Ishikawa (cell line): ENCODE results near the gene CCDC32.

ENCODE experiments used
- CEBPB ChIP-seq: IDR thresholded peaks from 2 replicates; pipeline ENCODE4 v1.6.1; 2012
- CREB1 ChIP-seq: IDR thresholded peaks from 2 replicates; pipeline ENCODE4 v1.6.1; 2012; ENCODE audit warnings: low read depth
- EGR1 ChIP-seq: IDR thresholded peaks from 2 replicates; pipeline ENCODE4 v1.6.1; 2012
- EP300 ChIP-seq: IDR thresholded peaks from 2 replicates; pipeline ENCODE4 v1.6.1; 2012; ENCODE audit warnings: borderline replicate concordance
- FOXM1 ChIP-seq: IDR thresholded peaks from 2 replicates; pipeline ENCODE4 v1.6.1; 2012; ENCODE audit warnings: low read depth, borderline replicate concordance
- MAX ChIP-seq: IDR thresholded peaks from 2 replicates; pipeline ENCODE4 v1.6.1; 2012
- NFIC ChIP-seq: IDR thresholded peaks from 2 replicates; pipeline ENCODE4 v1.6.1; 2012
- RAD21 ChIP-seq: IDR thresholded peaks from 2 replicates; pipeline ENCODE4 v1.6.1; 2012; ENCODE audit warnings: low read depth
- REST ChIP-seq: IDR thresholded peaks from 2 replicates; pipeline ENCODE4 v1.6.1; 2012; ENCODE audit warnings: low read depth, mild to moderate bottlenecking
- TAF1 ChIP-seq: IDR thresholded peaks from 2 replicates; pipeline ENCODE4 v1.6.1; 2012; ENCODE audit warnings: low read depth, mild to moderate bottlenecking
- TCF12 ChIP-seq: IDR thresholded peaks from 2 replicates; pipeline ENCODE4 v1.6.1; 2012; ENCODE audit warnings: low read depth
- TEAD4 ChIP-seq: IDR thresholded peaks from 2 replicates; pipeline ENCODE4 v1.6.1; 2012
- USF1 ChIP-seq: IDR thresholded peaks from 2 replicates; pipeline ENCODE4 v1.6.1; 2012
- YY1 ChIP-seq: IDR thresholded peaks from 2 replicates; pipeline ENCODE4 v1.6.1; 2012; ENCODE audit warnings: low read depth
- ZBTB7A ChIP-seq: IDR thresholded peaks from 2 replicates; pipeline ENCODE4 v1.6.1; 2012; ENCODE audit warnings: low read depth

Gene CCDC32

GRCh38 chr15:40534371-40534770 is 30.5 kb downstream of the CCDC32 start:
- TF ChIP-seq RAD21 (no peak), TAF1 (no peak), YY1 (no peak), NFIC (no peak), ZBTB7A (no peak), REST (no peak), EP300 (no peak)

GRCh38 chr15:40533763-40534364 is 31.0 kb downstream of the CCDC32 start:
- no peak for TF ChIP-seq REST
- no peak for TF ChIP-seq TCF12
- TF ChIP-seq CREB1, result no peak
- TF ChIP-seq EP300, result no peak
- no peak for TF ChIP-seq MAX
- no peak for TF ChIP-seq YY1
- no peak for TF ChIP-seq ZBTB7A
- TF ChIP-seq TAF1, result no peak
- no peak for TF ChIP-seq RAD21
- no peak for TF ChIP-seq USF1
- no peak for TF ChIP-seq EGR1

GRCh38 chr15:40528801-40529200 is 36.0 kb downstream of the CCDC32 start:
- no peak for TF ChIP-seq CREB1
- no peak for TF ChIP-seq RAD21
- TF ChIP-seq MAX, result no peak
- TF ChIP-seq USF1, result no peak
- no peak for TF ChIP-seq ZBTB7A
- no peak for TF ChIP-seq TEAD4
- TF ChIP-seq YY1, result no peak
- TF ChIP-seq NFIC, result no peak
- TF ChIP-seq TAF1, result no peak
- no peak for TF ChIP-seq TCF12
- TF ChIP-seq FOXM1, result no peak
- no peak for TF ChIP-seq CEBPB
- no peak for TF ChIP-seq REST
- TF ChIP-seq EGR1, result no peak
- TF ChIP-seq EP300, result no peak

- TF ChIP-seq YY1 (no peak), REST (no peak), TAF1 (no peak), TEAD4 (no peak)
Measured at GRCh38 chr15:40525855-40526254, 39.0 kb downstream of the CCDC32 start.
